WI38 (cell line): Measurements from ENCODE around the gene IQCB1.
A peak's percentile ranks its signal among the peaks of the same experiment; 100 is the strongest.
"Not testable (repeated sequence)": the region's sequence is repeated elsewhere in the genome, so short reads cannot be mapped to it uniquely, and the experiment has no call there.

ENCODE experiments used
- H3K4me3 ChIP-seq: 2 replicates; pipeline ENCODE4 v1.5.1; 2011; ENCODE audit warnings: low read depth, mild to moderate bottlenecking, control low read depth, low read length
- CTCF ChIP-seq: IDR thresholded peaks from 2 replicates; pipeline ENCODE4 v1.5.1; 2012; ENCODE audit warnings: low read depth, mild to moderate bottlenecking, control low read depth, low read length

IQCB1 gene

DNA sequence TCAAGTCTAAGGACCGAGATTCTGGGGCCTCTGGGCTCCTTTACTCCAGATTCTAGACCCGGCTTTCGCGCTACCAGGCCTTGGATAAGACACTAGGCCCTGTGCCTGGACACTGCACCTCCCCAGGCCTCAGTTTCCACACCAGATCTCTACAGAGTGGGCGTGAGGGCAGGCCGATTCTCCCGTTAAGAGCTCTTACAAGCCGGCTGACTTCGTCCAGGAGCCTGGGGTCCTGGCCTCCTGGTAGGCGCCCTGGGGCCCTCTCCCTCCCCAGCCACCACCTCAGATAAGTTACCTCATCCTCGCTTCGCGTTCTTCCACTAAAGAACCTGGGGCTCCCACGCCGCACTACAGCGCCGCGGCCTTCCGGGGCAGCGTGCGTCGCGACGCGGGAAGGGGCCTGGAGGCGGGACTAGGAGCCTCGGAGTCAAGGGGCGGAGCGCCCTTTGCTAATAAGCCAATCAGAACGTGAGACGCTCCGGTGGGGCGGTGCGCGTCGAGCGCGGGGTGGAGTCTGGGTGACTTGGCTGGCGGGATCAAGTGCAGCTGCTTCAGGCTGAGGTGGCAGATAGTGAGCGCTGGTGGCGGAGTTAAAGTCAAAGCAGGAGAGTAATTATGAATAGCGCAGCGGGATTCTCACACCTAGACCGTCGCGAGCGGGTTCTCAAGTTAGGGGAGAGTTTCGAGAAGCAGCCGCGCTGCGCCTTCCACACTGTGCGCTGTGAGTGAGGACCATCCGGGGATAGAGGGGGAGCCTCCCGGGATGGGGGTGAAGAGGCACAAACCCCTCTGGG lies at the start of gene IQCB1, which contains the start of gene EAF2:
IQCB1 (minus strand) TSS at position 390 of the 794 bp plus-strand sequence. CDS start 6,100 bp downstream, outside the sequence.
EAF2 (plus strand) TSS at position 539 of the 794 bp plus-strand sequence; CDS start at position 616, 77 bp downstream.
- TF ChIP-seq CTCF = no peak
- peak within 1 kb of the TSS; percentile 87 for H3K4me3 ChIP-seq

GRCh38 chr3:121883507-121883906 lies 48.6 kb upstream of the IQCB1 start:
- 0 out of 2 replicates have a peak, but pooled peaks have one; percentile 10 for TF ChIP-seq CTCF
- H3K4me3 ChIP-seq = no peak overlapping the region

DNA sequence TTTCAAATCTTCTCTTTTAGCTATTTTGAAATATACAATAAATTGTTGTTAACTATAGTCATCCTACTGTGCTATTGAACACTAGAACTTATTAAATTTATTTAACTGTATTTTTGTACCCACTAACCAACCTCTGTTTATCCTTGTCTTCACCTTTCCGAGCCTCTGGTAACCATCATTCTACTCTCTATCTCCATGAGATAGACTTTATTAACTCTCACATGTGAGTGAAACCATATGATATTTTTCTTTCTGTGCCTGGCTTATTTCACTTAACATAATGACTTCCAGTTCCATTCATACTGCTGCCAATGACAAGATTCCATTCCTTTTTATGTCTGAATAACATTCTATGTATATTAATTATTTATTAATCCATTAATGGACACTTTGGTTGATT lies 43.6 kb upstream of the IQCB1 start:
- no peak for TF ChIP-seq CTCF
- no peak overlapping the region for H3K4me3 ChIP-seq

- TF ChIP-seq CTCF = no peak
- H3K4me3 ChIP-seq = no peak overlapping the region
These were observed 36.6 kb upstream of the IQCB1 start for GRCh38 chr3:121871430-121871829.

DNA sequence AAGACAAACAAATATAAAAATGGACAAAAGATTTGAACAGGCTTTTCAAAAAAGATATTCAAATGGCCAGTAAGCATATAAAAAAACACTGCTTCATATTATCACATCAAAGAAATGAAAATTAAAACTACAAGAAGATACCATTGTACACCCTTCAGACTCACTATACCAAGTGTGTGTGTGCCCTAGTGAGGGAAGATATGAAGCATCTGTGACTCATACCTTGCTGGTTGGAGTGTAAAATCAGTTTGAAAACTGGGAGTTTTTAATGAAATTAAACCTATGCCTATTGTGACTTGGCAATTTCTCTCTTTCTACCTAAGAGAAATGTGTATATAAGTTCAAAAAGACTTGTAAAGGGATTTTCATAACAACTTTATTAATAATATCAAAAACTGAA lies 35.9 kb upstream of the IQCB1 start:
- H3K4me3 ChIP-seq = no peak overlapping the region
- no peak for TF ChIP-seq CTCF

GRCh38 chr3:121869736-121870135 lies 34.9 kb upstream of the IQCB1 start:
- TF ChIP-seq CTCF = no peak
- no peak overlapping the region for H3K4me3 ChIP-seq

DNA sequence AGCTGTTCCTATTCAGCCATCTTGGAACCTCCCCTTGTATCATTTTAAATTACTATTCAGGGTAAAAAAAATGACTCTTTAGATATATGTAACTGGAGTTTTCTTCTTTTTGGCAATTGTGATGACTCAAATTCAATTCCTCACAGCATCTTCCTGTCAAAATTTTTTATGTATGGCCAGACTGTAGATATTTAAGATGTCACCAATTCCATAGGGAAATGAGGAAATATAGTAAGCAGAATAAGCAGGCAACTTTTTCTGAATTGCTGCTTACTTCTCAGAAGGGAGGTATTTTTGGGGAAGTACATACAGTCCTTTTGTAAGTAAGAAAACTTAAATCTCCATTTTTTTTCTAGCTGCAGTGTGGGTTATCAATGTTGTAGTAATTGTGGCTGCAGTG lies 28.9 kb upstream of the IQCB1 start:
- TF ChIP-seq CTCF = no peak
- no peak overlapping the region for H3K4me3 ChIP-seq

DNA sequence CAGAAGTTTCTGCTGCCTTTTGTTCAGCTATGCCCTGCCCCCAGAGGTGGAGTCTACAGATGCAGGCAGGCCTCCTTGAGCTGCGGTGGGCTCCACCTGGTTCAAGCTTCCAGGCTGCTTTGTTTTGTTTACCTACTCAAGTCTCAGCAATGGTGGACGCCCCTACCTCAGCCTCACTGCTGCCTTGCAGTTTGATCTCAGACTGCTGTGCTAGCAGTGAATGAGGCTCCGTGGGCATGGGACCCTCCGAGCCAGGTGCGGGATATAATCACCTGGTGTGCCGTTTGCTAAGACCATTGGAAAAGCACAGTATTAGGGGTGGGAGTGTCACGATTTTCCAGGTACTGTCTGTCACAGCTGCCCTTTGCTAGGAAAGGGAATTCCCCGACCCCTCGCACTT lies 28.4 kb upstream of the IQCB1 start:
- H3K4me3 ChIP-seq = not testable (repeated sequence)

DNA sequence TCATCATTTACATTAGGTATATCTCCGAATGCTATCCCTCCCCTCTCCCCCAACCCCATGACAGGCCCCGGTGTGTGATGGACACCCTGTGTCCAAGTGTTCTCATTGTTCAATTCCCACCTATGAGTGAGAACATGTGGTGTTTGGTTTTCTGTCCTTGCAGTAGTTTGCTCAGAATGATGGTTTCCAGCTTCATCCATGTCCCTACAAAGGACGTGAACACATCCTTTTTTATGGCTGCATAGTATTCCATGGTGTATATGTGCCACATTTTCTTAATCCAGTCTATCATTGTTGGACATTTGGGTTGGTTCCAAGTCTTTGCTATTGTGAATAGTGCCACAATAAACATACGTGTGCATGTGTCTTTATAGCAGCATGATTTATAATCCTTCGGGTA lies 22.9 kb upstream of the IQCB1 start:
- not testable (repeated sequence) for H3K4me3 ChIP-seq
